HG03457 (cell line): ENCODE measurements around the gene DHX29.
"Not testable (repeated sequence)": the region's sequence is repeated elsewhere in the genome, so short reads cannot be mapped to it uniquely, and the experiment has no call there.

ENCODE experiments used
- ATAC-seq: cut with Tn5 transposase; IDR thresholded peaks from one replicate; pipeline ENCODE4 v1.9.1; 2021; ENCODE audit warnings: moderate number of reproducible peaks; ENCODE audit not compliant: unreplicated experiment

Gene DHX29

DNA sequence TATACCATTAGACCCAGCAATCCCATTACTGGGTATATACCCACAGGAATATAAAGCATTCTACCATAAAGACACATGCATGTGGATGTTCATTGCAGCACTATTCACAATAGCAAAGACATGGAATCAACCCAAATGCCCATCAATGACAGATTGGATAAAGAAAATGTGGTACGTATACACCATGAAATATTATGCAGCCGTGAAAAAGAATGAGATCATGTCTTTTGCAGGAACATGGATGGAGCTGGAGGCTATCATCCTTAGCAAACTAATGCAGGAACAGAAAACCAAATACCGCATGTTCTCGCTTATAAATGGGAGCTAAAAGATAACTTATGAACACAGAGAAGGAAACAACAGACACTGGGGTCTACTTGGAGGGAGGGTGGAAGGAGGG is 10.7 kb upstream of the DHX29 start:
- ATAC-seq, result not testable (repeated sequence)

- ATAC-seq, result no peak
These were observed 9.3 kb upstream of the DHX29 start for GRCh38 chr5:55316837-55317236.

- ATAC-seq, result no peak
These were observed 8.8 kb upstream of the DHX29 start for GRCh38 chr5:55316289-55316688.

- ATAC-seq, result no peak
These were observed 6.5 kb upstream of the DHX29 start for GRCh38 chr5:55313870-55314617.

DNA sequence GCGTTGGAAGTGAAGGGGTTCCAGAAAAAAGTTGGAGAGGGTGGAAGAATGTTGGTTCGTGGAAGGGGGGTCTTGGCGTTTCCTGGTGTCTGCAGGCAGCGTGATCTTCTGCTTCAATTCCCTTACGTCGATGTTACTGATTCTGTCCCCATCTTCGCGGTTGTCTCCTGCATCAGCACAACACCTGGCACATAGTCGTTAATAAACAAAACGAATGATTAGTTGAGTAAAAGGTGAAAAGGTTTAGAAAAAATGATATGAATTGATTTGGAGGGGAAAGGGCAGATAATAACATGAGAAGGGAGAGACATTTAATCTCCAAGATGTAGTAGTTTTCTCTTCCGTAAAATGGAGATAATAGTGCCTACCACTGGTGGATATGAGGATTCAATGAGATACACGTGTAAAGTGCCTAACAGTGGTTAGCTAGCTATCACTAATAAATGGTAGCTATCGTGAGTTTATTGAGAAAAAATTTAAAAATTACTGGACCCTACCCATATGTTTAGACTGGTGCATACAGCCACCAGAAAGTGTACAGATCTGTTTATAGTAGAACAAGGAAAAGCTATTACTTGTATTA is 851 bp upstream of the DHX29 start:
- ATAC-seq, result no peak

GRCh38 chr5:55306641-55307382 is 682 bp downstream of the DHX29 start:
- ATAC-seq, result no peak

DNA sequence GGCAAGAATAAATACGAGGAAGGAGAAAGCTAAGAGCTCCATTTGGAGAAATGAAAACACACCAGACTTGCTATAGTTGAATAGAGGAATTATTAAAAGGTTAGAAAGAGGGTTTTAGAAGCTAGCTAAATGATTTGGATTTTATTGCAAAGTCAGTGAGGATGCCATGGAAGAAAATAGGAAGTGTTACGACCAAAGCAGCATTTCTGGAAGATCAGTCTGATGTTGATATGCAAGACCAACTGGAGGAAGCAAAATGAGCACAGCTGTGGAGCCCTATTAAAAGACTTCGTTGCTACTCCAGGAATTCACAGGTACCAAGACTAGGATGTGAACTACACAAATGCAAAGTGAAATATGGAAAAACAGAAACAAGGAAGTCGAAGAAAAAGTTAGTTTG is 2.1 kb downstream of the DHX29 start:
- no peak for ATAC-seq

DNA sequence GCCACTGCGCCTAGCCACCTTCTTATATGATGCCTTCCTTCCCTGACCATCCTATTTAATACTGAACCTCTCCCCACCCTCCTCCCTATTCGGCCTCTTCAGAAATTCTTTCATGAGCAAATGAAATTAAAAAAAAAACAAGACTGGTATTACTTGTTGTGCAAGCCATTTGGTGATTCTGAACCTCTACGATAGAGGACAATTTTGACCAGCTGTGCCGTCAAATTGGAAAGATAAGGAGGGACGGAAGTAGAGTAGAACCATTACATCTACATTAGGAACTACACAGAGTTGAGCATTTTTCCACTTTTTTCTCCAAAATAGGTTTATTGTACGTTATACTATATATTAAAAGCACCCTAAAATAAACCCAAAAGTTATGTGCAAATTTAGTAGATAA is 2.9 kb downstream of the DHX29 start:
- ATAC-seq, result no peak

DNA sequence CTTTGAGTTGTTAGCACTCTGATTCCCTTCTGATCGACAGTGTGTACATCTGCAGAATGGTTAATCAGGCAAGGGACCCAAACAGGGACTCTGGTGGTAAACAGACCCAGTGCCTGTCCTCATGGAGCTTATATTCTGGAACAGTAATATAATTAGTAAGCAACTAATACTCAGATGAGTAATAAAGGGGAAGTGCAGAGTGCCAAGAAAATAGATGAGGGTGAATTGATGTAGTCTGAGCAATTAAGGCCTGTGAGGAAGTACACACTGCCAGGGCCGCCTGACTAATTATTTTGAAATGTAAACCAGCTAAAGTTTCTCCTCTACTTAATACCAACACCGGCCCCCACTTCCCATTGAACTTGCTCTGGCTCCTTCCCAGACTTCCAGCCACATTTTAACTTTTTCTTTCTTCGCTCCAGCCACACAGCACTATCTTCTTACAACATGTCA is 4.2 kb downstream of the DHX29 start:
- no peak for ATAC-seq

- no peak for ATAC-seq
These were observed 6.6 kb downstream of the DHX29 start for GRCh38 chr5:55300890-55301289.

DNA sequence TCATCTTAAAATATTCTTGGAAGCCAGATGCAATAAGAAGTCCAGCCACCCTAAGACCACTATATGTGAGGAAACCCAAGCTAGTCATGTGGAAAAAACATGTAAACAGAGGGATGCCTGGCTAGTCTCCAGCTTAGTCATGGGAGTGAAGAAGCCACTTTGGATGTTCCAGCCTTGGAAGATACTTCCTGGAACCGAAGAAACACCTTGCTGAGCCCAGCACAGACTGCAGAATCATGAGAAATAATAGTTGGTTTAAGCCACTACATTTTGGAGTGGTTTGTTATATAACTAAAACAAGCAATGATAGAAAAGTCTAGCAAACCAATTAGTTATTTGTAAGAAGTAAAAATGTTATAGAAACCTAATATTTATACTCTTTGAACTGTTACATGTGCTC is 12.6 kb downstream of the DHX29 start:
- ATAC-seq, result no peak

DNA sequence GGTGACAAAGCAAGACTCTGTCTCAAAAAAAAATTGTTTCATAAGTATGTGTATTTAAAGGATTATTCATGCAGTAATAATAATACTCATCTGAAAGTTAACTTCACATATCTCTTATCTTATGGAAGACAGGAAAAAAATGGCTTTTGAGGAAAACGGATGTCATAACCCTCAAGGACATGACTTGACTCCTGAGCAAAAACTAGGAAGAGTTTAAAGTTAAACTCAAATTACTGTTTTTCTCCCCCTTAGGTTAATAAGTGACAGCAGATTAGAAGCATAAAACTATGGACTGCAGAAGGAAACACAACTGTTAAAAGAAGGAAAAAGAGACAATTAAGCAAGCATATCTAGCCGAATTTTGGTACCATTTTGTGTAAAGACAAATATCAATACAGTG is 16.5 kb downstream of the DHX29 start:
- ATAC-seq, result no peak

GRCh38 chr5:55289808-55290207 is 17.7 kb downstream of the DHX29 start:
- ATAC-seq, result no peak

DNA sequence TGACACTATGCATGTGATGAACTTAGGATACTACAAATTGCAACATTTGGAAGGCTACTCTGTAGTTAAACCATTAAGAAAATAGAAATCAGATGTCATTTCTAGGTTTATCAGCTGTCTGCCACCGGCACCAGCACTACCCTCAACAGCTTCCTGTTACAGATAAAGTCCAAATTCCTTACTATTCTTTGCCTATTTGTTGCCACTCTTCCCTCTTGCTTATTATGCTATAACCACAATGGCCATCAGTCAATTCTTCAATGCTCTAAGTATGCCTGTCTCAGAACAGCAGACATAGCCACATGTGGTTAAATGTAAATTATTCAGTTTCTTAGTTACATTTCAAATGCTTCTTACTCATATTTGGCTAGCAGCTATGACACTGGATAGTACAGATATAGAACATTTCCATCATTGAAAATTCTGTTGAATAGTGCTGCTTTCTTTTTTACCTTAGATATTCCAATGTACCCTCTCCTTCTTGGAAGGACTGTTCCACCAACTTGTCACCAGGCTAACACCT is 21.0 kb downstream of the DHX29 start:
- no peak for ATAC-seq

DNA sequence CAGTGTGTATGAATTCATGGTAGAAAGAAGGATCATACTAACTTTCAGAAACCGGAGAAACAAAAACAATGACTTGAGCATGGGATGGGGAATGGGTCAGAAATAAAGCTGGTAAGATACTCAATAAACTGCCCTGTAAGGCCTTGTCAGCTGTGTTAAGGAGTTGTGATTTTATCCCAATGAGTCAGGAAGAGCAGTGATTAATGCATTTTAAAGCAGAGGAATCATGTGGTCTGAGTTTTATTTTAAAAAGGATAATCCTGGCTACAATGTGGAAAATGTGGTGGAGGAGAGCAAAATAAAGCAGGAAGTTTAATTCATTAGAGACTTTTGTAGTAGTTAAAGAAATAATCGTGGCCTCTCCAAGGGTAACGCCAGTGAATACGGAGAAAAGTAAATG is 28.7 kb downstream of the DHX29 start:
- no peak for ATAC-seq

DNA sequence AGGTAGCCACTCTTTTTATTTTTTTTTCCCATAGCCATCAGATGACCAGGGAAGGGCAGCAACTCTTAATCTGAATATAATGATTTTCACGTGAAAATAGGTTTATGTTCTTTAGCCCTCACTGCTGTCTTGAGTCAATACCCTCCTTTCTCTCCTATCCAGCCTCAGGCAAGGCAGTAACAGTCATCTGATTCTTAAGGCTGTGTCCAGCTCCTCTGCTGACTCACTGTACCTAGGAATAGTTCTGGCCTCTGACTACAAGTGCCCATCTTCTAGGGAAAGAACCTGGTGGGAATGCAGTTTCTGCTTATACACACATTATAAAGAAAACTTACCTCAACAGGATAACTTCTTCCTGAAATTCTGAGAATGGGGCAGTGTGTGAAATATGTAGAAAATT is 30.7 kb downstream of the DHX29 start:
- no peak for ATAC-seq

DNA sequence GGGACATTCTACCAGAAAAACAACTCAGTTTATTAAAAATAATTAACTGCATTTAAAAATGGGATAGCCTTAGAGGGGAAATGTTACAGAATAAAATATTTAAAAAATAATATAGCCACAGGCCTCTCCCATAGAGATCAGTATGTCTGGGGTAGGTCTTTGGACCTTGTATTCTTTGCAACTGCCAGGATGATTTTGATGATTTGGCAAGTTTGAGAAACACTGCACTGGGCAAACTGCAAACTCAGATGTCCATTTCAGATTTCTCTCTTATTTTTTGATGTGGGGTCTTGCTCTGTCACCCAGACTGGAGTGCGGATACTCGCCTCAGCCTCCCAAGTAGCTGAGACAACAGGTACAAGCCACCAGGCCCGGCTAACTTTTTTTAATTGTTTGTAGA is 49.2 kb downstream of the DHX29 start:
- no peak for ATAC-seq

- no peak for ATAC-seq
These were observed 52.7 kb downstream of the DHX29 start for GRCh38 chr5:55254802-55255201.

DNA sequence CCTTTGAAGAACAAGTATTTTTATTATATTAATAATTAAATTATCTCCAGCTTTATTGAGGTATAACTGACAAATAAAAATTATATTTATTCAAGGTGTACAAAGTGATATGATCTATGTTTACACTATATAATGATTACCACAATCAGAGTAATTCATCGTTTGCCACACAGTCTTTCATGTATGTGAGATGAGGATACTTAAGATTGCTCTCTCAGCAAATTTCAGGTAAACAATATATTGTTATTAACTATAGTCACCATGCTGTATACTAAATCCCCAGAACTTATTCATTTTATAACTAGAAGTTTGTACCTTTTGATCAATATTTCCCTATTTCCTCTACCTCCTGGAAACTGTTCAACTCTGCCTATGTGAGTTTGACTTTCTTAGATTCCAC is 57.4 kb downstream of the DHX29 start:
- no peak for ATAC-seq

GRCh38 chr5:55241746-55242145 is 65.7 kb downstream of the DHX29 start:
- no peak for ATAC-seq

DNA sequence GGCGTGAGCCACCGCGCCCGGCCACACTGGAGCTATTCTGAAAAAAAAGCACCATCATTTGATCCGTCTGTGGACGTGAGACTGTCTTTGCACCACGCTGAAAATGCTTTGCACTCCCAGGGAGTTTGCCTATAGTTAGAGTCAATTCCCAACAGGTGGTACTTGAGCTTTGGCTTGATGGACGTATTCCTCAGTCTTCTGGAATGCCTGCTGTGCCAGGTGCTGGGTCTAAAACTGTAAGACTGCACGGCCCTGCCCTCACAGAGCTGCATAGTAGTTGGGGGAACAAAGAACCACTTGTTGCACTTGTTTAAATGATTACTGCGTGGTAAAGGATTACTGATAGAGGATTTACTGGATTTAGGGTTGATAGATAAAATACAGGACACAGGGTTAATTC is 70.7 kb downstream of the DHX29 start:
- ATAC-seq, result no peak

- ATAC-seq, result no peak
These were observed 73.3 kb downstream of the DHX29 start for GRCh38 chr5:55234121-55234700.
